ENCODE data around the gene ACRBP. TPM values are rescaled to one million over a fixed set of nuclear protein-coding genes. Genes with fewer than 3 reads are reported as not detected.

ACRBP gene
- total RNA-seq, 1 donor: 0.36 TPM

- no peak overlapping the region for H3K4me3 ChIP-seq (ENCODE audit: low read depth, low read length)
- DNase-seq (ENCODE audit: low read depth): no peak
- no peak for TF ChIP-seq CTCF (IDR thresholded peaks at IDR 0.05; ENCODE audit: insufficient read depth, low read length)
Observed at GRCh38 chr12:6635375-6635855, 11.8 kb downstream of the ACRBP start.

- no peak for DNase-seq (ENCODE audit: low read depth)
- no peak overlapping the region for H3K4me3 ChIP-seq (ENCODE audit: low read depth, low read length)
- TF ChIP-seq CTCF (IDR thresholded peaks at IDR 0.05; ENCODE audit: insufficient read depth, low read length): no peak
Observed at GRCh38 chr12:6632026-6632983, 14.9 kb downstream of the ACRBP start.

- no peak for DNase-seq (ENCODE audit: low read depth)
- TF ChIP-seq CTCF (IDR thresholded peaks at IDR 0.05; ENCODE audit: insufficient read depth, low read length): no peak
Observed at GRCh38 chr12:6631549-6631961, 15.7 kb downstream of the ACRBP start.

GRCh38 chr12:6630736-6631135 lies 16.5 kb downstream of the ACRBP start:
- TF ChIP-seq CTCF (IDR thresholded peaks at IDR 0.05; ENCODE audit: insufficient read depth, low read length): no peak
- DNase-seq (ENCODE audit: low read depth): no peak
- no peak overlapping the region for H3K4me3 ChIP-seq (ENCODE audit: low read depth, low read length)

More at GRCh38 chr12:6631549-6631961, 15.7 kb downstream of the ACRBP start:
- H3K4me3 ChIP-seq (ENCODE audit: low read depth, low read length): no peak overlapping the region

- DNase-seq (ENCODE audit: low read depth): no peak
- no peak overlapping the region for H3K4me3 ChIP-seq (ENCODE audit: low read depth, low read length)
- TF ChIP-seq CTCF (IDR thresholded peaks at IDR 0.05; ENCODE audit: insufficient read depth, low read length): no peak
Observed at GRCh38 chr12:6627616-6628015, 19.6 kb downstream of the ACRBP start.

GRCh38 chr12:6626654-6627283 lies 20.5 kb downstream of the ACRBP start:
- no peak for TF ChIP-seq CTCF (IDR thresholded peaks at IDR 0.05; ENCODE audit: insufficient read depth, low read length)
- H3K4me3 ChIP-seq (ENCODE audit: low read depth, low read length): no peak overlapping the region
- DNase-seq (ENCODE audit: low read depth): no peak

All from fibroblast of the aortic adventitia (primary cell).